Activated gamma-delta T cell (primary cell): Measurements from ENCODE around the gene SHISA9.
"Not testable (repeated sequence)": the region's sequence is repeated elsewhere in the genome, so short reads cannot be mapped to it uniquely, and the experiment has no call there.

Source experiments
- DNase-seq: peaks from one replicate; lab custom pipeline; 2025; lab: John Stamatoyannopoulos, UW
- total RNA-seq, 2 donors: gene quantifications; one replicate each; lab custom pipeline; 2026; lab: John Stamatoyannopoulos, UW

SHISA9 gene
- 0.05 to 0.31 reads per million in 2 donors for total RNA-seq

DNA sequence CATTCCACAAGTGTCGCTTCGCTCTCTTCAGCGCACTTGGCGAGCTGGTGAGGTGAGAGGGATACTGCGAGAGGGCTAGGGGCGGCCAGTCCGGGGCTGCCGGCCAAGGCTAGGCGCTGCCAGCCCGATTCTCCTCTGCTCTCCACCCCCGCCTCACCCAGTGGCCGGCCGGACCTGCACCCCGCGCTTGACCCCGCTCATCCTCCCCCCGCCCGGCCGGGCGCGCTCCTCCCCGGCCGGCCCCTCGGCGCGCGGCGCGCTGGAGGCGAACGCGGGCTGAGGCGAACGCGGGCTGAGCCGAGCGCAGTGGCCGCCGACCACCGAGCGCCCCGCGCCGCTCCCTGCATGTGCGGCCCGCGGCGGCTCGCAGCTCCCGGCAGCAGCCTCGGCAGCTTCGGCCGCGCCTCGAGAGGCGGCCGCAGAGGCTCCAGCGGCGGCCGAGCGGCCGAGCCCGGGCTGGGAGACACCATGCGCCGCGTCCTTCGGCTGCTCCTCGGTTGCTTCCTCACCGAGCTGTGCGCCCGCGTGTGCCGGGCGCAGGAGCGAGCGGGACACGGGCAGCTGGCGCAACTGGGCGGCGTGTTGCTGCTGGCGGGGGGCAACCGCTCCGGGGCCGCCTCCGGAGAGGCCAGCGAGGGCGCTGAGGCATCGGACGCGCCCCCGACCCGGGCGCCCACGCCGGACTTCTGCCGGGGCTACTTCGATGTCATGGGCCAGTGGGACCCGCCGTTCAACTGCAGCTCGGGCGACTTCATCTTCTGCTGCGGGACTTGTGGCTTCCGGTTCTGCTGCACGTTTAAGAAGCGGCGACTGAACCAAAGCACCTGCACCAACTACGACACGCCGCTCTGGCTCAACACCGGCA, at the start of gene SHISA9:
TSS of gene SHISA9 (plus strand) at position 2 of the 865 bp plus-strand sequence.
- no peak for DNase-seq

DNA sequence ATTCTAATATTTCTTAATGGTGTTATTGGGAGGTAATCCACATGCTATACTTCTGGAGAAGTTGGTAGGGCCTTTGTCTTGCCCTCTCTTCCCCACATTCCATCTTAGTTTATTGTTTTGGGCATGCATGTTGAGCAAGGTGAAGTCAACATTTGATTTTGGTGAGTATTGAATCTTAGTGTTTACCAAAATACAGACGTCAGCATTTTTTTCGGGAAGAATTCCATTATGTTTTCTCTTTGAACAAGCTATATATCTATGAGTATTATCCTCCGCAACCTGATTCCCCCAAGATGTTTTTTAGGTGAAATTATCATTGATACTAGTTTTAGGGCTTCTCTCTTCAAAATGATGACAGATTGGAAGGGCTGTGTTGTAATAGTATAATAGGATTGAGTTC, 47.4 kb upstream of the SHISA9 start:
- DNase-seq = no peak

DNA sequence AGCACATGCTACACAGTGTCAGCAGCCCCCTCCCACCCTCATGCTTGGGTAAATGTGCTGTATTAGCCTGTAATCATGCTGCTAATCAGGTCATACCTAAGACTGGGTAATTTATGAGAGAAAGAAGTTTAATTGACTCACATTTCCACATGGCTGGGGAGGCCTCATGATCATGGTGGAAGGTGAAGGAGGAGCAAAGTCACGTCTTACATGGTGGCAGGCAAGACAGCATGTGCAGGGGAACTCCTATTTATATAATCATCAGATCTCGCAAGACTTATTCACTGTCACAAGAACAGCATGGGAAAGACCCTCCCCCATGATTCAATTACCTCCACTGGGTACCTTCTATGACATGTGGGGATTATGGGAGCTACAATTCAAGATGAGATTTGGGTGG, 44.0 kb upstream of the SHISA9 start:
- not testable (repeated sequence) for DNase-seq

DNA sequence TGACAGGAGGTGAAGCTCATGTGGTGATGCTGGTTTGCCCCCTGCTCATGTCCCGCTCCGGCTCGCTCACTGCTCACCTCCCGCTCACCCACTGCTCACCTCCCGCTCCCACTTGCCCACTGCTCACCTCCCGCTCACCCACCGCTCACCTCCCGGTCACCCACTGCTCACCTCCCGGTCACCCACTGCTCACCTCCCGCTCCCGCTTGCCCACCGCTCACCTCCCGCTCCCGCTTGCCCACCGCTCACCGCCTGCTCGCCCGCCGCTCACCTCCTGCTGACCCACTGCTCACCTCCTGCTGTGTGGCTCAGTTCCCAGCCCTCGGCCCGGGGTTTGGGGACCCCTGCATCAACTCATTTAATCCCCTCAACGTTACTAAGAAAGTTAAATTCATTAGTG, 39.1 kb upstream of the SHISA9 start:
- no peak for DNase-seq

DNA sequence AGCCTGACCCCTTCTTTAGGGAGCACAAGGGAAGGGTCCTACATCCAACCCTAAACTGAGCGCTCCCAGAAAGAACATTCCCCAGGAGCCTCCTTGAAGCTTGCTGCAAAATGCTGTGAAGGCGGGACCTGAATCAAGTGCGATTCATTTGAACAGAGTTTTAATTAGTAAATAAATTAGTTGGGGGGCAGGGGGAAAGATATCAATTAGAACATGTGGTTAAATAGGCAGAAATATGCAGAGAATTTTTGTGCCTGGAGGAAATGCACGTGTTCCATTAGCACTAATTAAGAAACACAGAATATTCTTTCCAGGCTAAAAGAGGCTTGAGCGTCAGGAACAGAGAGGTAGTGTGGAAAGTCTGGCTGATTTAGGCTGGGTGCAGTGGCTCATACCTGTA, 38.5 kb upstream of the SHISA9 start:
- DNase-seq = no peak

DNA sequence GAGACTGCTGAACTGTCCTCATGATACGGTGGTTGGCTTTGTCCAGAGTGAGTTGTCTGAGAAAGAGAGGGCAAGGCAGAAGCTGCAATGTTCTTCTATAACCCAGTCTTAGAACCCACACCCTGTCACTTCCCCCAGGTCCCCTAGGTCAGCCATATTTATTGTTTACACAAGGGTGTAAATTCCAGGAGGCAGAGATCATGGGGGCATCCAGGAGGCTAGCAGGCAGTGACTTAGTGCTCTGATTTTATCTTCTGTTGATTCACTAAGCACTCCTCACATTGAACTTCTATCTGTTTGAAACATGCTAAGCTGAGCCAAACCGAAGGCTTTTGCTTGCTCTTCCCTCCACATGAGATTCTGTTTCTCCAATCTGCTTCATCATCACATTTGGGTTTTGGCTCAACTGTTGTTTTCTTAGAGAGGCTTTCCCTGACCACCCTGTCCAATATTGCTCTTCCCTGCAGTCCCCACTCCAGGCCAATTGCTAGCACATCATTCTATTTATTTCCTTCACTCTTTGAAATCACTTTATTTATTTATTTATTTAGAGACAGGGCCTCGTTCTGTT, 34.3 kb upstream of the SHISA9 start:
- DNase-seq = no peak

DNA sequence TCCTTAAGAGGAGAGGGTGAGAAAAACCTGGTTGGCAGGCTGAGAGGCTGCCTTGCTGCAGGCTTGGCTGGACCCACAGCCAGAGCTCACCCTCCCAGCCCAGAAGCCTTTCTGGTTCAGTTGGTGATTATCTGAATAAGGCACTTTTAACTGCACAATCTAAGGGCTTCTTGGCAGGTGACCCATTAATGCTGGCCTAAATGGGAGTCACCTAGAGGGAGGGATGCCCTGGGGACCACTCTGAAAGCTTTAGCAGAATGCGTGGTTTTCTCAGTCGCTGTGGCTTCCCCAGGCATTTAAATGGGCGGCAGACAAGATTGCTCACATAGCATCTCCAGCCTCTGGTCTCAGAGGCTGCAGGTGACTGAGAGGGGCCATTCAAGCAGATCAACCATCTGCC, 33.2 kb upstream of the SHISA9 start:
- DNase-seq = no peak

DNA sequence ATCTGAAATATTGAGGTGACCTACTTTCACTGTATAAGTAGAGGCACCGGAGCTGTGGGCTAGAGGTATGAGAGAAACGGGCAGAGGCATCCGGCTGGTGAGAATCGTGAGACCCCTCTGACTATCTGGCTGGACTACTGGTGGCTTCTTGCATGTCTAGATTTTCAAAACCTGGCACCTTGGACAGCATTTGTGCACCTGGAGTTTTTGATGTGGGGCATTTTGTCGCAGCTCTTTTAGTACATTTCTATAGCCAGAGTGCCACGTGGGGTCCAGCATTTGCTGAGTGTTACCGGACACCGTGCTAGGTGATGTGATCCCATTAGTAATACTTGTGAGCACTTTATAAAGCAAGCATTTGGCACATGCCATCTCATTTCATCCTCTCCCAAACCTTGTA, 32.6 kb upstream of the SHISA9 start:
- no peak for DNase-seq

DNA sequence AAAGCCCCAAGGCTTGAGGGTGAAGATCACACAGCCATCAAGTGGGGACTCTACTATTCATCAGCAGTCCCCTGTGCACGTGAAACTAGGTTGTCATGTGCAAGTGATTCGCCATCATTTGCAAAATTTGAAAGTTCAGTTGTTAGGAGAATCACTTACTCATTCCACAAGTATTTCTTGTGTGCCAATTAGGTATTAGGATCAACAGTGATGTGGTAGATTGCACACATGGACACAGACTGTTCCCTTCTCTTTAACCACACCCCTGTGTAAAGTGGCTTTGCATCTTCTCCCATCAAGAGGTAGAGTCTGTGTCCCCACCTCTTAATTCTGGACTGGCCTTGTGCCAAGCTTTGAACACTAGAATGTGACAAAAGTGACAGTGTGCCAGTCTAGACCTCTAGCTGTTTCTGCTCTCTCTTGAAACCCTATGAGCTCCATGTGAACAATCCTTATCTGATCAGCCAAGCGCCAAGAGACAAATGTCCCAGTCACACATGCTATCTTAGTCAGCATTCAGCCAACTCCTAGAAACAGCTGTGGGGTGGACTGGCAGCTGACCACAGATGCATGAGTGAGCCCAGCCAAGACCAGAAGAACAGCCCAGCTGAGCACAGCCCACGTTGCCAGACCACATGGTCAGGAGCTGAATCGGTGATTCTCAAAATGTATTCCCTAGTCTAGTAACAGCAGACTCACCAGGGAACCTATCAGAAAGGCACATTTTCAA, 31.5 kb upstream of the SHISA9 start:
- DNase-seq = no peak

DNA sequence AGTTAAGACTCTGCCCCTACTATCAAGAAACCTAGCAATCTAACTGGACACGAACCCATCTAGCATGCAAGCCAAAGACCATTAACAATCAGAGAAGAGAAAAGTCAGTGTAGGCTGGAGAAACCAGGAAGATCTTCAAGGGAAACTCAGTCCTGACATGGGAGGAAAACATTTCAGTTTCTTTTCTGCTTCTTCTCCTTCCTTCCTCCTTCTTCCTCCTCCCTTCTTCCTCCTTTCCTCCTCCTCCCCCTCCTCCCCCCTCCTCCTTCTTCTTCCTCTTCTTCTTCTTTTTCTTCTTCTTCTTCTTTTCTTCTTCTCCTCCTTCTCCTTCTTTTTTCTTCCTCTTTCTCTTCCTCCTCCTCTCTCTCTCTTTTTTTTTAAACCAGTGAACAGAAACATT, 29.6 kb upstream of the SHISA9 start:
- no peak for DNase-seq

DNA sequence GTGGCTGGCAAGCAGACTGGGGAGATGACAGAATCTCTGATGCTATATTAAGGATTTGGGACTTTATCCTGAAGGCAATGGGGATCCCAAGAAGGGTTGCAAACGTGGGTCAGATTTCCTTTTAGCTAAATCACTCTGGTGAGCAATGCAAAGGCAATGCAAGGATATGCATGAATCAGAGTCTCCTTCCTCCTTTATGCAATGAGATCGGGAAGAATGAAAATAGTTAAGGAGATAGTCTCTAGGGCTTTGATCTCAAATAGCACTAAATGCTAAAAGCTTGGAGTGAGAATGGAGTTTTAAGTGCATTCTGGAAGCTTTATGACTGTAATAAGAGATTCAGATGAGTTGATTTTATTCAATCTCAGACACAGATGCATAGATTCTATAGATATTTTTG, 27.2 kb upstream of the SHISA9 start:
- no peak for DNase-seq

DNA sequence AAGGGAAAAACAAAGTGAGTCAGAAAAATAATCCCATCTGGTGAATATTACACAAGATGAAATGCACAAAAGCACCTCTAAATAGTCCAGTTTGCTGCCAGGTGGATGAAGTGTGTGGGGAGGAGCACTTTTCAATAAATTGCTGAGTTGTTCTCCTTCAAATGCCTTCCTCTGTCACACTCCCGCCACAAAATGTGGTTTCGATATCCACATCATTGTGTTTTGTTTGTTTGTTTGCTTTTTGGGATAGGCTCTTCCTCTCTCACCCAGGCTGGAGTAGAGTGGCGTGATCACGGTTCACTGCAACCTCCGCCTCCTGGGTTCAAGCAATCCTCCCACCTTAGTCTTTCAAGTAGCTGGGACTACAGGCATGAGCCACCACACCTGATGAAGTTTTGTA, 24.6 kb upstream of the SHISA9 start:
- DNase-seq = no peak

DNA sequence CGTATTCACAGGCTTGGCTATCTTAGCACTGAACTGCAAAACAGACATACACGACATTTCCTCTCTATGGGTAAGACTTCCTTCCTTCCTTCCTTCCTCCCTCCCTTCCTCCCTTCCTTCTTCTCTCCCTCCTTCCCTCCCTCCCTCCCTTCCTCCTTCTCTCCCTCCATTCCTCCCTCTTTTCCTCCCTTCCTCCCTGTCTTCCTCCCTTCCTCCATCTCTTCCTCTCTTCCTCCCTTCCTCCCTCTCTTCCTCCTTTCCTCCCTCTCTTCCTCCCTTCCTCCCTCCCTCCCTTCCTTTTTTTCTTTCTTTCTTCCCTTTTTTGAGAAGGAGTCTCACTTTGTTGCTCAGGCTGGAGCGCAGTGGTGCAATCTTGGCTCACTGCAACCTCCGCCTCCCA, 22.4 kb upstream of the SHISA9 start:
- no peak for DNase-seq

DNA sequence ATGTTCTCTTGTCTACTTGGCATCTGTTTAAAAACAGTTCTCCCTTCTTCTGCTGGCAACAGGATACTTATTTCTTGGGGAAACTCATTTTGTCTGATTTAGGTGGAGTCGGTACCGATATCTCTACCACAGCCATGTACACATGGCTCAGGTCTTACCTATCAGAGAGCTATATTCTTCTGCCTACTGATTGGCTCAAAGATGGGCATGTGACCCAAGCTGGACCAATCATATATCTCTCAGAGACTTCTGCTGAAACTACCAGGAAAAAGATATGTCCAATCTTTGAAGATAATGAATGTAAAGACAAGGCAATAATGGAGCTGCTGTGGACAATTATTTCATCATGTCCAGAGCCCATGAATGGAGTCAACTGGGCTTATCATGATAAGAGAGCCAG, 21.6 kb upstream of the SHISA9 start:
- no peak for DNase-seq

DNA sequence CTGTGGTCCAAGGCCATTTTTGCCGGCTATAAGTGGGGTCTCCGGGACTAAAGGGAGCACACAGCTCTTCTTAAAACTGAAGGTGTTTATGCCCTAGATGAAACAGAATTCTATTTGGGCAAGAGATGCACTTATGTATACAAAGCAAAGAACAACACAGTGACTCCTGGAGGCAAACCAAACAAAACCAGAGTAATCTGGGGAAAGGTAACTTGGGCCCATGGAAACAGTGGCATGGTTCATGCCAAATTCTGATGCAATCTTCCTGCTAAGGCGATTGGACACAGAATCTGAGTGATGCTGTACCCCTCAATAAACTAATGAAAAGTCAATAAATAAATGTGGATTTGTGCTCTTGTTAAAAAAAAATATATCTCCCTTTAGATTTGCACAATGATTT, 20.2 kb upstream of the SHISA9 start:
- no peak for DNase-seq

DNA sequence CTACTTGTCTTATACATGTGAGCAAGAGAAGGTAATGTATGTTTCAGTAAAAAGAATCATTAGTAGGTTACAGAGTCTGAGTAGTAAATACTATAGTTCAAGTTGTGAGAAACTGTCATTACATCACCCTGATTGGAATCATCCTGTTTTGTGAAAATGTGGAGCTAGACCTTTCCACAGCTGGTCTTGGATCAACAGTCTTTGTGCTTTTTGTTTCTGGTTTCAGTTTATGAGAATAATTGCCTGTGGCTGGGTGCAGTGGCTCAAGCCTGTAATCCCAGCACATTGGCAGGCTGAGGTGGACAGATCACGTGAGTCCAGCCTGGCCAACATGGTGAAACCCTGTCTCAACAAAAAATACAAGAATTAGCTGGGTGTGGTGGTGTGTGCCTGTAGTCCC, 19.7 kb upstream of the SHISA9 start:
- DNase-seq = no peak

DNA sequence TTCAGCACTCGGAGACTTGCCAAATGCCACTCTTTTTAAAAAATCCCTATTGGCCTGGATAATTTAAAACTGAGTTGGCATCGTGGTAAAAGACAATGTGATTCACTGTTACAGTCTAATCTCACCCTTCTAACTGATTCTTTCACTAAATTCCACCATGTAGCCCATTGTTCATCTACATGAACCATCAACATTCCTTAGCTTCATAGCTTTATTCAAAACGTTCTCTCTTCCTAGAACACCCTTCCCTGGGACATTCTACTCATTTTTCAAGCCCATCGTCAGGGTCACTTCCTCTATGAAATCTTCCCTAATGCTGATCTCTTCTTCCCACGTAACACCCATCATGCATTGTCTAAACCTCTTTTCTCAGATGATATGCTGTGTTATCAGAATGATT, 15.7 kb upstream of the SHISA9 start:
- no peak for DNase-seq

DNA sequence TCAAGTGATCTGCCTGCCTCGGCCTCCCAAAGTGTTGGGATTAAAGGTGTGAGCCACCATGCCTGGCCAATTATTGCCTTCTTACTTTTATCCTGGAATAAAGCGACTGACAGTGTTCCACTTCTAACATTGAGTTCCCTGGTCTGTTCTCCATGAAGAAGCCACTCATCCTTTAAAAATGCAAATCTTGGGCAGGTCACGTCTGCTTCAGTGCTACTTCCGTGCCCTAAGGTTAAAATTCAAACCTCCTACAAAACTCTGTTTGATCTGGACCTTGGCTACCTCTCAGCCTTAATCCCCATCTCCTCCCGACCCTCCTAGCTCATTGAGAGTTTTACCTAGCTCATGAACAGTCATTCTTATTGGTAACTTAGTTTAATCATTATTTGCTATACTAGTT, 9.6 kb upstream of the SHISA9 start:
- DNase-seq = no peak

DNA sequence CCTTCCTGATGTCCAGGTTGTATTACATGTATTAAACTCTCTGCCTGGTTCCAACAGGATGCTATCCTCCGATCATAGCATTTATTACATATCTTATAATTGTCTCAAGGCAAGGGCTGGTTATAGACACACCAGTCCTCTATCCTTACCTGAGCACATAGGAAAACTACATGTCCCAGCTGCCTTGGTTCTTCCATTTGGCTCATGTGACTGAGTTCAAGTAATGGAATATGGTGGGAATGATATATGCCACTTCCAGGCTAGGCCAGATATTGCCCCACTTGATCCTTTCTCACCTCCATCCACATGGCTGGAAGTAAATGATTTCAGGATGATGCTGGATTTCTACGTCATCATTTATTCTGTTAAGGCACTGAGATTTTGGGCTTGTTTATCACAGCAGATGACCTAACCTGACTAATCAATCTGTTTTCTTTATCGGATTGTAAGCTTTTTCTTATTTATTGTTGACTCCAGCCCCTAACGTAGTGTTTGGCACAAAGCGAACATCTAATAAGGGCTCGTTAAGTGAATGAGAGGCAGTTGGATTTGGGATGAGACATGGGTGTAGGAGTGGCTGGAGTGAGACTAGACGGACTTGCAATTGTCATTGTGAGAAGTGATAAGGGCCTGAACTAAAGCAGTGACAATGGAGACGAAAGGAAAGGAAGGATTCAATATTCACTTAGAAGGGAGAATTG, 8.2 kb upstream of the SHISA9 start:
- no peak for DNase-seq

DNA sequence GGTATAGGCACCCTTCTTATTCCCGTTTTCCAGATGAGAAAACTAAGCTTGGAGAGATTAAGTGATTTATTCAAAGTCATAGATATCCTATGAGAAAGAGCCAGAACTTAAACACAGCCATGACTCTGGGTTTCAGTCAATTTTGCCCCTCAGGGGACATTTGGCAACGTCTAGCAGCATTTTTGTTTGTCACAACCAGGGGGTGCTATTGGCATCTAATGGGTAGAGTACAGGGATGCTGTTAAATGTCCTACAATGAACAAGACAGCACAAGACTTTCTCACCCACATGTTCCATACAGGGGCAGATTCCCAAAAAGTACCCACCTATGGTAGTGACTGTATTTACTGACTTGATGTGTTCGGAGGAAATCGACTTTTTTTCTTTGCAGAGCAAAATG, 4.8 kb upstream of the SHISA9 start:
- DNase-seq = no peak

DNA sequence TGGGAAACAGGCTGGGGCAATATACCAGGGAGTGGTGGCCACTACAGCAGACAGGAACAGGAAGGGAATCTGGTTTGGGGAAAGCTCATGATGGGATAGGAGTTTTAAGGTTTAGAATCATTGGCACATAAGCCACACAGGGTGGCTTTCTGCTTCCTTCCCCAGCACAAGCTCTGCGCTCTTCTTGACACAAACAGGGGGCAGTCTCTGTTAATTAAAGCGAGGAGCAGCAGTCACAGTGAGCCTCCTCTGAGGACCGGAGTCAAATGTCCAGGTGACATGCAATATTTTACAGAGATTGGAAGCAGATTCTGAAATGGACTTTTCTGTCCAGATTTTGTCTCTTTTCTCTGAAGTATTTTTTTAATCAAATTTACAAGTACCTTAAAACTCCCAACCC, 2.8 kb upstream of the SHISA9 start:
- DNase-seq = no peak

DNA sequence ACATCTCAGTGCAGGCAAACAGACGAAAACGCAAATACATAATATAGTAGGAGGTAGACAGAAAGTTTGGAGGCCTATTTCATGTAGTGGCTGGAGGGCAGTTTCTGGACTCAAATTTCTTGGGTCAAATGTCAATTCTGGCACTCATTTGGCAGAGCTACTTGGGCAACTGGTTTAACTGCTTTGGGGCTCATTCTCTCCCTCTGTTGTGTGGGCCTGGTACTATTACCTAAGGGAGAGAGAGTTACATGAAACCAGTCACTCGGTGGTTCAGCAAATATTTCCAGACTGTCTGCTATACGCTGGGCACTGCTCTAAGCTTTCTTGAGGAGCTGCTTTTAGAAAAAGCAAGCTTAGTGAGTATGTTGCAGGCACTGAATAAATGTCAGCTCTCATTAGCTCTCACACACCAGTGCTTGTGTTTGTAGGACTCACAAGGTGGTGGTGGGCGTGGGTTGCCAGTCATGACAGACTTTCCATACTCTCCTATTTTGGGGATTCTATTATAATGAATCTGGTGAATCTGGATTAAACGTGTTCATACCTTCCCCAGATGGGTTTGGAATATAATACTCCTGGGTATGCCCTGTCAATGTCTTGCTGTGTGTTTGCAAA, 1.8 kb upstream of the SHISA9 start:
- DNase-seq = no peak
